ENCODE measurements around the gene ALDOB.

Gene ALDOB

DNA sequence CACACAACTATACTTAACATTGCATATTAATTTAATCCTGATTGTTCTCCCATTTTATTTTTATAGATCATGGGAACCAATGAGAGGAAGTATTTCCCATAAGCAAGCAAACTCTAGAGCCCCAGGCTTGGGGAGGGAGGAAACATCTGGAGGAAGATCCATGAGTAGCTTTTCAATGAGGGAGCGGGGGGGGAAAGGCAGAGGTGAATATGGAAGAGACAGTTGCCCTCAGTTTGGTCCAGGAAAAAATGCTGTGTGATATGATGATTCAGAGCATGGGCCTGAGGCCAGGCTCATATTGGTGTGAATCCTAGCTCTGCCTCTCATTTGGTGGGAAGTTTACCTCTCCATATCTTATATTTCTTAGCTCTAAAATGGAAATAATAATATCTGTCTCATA, 42.2 kb upstream of the ALDOB start:
- TF ChIP-seq, protein P1, sequence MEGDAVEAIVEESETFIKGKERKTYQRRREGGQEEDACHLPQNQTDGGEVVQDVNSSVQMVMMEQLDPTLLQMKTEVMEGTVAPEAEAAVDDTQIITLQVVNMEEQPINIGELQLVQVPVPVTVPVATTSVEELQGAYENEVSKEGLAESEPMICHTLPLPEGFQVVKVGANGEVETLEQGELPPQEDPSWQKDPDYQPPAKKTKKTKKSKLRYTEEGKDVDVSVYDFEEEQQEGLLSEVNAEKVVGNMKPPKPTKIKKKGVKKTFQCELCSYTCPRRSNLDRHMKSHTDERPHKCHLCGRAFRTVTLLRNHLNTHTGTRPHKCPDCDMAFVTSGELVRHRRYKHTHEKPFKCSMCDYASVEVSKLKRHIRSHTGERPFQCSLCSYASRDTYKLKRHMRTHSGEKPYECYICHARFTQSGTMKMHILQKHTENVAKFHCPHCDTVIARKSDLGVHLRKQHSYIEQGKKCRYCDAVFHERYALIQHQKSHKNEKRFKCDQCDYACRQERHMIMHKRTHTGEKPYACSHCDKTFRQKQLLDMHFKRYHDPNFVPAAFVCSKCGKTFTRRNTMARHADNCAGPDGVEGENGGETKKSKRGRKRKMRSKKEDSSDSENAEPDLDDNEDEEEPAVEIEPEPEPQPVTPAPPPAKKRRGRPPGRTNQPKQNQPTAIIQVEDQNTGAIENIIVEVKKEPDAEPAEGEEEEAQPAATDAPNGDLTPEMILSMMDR (IDR thresholded peaks at IDR 0.05; ENCODE audit: insufficient read depth, missing control alignments) = no peak
- no peak for DNase-seq (ENCODE audit: insufficient read length, low spot score)
- no peak for FAIRE-seq

DNA sequence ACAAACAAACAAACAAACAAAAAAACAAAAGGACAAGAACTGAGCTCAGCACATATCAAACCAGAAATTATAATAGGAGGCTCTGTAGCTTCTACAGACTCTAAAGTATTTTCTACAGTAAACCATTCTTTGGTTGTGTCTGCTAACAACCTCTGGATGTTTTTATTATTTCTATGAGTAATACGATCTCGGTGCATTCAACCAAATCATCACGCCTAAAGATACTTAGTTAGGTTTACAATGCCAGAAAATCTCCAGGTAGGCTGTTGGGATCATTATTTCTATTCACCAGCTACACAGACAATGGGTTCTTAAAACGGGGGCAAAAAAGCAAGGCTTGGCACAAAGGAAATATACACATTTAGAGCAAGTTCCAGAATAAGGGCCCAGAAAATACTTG, 41.6 kb upstream of the ALDOB start:
- FAIRE-seq (no peak), DNase-seq (ENCODE audit: insufficient read length, low spot score) (no peak)
- TF ChIP-seq, protein P1 (IDR thresholded peaks at IDR 0.05; ENCODE audit: insufficient read depth, missing control alignments) = no peak

DNA sequence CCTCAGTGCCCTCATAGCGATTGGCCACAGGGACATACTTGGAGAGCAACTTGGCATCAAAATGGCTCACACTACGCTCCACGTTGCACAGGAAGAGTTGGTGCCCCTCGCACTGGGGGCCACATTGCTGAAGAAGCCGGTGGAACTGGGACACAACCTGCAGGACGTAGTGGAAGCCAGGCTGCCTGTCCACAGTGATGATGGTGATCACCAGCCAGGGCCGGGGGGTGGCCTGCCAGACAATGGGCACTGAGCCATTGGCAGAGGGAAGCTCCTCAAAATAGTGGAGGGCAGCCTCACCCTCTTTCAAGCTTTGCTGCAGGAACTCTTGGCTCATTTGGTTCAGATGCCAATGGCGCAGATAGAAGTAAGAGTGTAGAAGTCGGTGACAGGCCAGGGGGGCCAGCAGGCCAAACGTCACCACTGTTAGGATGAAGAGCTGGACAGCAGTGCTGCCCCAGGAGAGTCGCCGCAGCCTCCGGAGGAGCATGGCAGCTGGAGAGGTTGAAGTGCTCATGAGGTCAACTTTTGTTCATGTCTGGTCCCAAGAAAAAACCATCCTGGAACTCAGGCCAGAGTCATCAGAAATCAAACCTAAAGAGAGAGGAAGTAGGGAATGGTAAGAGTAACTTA, 41.1 kb upstream of the ALDOB start:
- no peak for FAIRE-seq
- TF ChIP-seq, protein P1 (IDR thresholded peaks at IDR 0.05; ENCODE audit: insufficient read depth, missing control alignments) = no peak

DNA sequence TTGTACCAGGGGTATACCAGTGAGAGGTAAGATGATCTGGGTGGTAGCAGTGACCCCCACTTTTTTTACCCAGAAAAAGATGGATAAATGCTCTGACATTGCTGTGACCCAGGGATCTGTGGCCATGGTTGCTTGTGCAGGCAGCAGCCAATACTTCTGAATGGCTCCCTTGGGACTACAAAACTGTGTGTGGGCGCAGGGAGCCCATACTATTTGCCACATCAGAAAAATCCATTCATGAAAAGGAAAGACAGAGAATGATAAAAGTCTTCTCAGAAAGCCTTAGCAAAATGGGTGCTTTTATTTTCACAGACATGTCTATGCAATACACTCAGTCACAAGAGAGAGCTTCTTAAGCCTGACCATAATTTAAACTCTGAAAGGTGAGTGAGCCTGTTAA, 37.3 kb upstream of the ALDOB start:
- FAIRE-seq = no peak
- TF ChIP-seq, protein P1 (IDR thresholded peaks at IDR 0.05; ENCODE audit: insufficient read depth, missing control alignments) = no peak

More for the DNA sequence above, 41.1 kb upstream of the ALDOB start:
- DNase-seq (ENCODE audit: insufficient read length, low spot score) = no peak

DNA sequence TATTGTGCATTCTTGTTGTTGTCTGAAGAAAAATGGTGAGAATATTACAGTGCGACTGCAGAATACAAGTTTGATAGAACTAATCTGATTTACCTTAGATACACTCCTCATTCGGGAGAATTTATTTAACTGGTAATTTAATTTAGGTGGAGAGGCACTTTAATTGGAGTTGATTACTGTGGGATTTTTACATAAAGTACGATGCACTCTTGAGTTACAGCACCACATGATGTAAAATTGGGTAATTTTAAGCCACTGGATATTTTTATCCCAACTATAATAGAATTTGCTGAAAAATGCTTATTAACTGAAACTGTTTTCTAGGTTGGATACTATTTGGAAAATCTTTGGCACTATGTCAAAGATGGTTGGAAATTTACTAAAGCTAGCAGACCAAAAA, 35.4 kb upstream of the ALDOB start:
- FAIRE-seq (no peak), DNase-seq (ENCODE audit: insufficient read length, low spot score) (no peak)
- TF ChIP-seq, protein P1 (IDR thresholded peaks at IDR 0.05; ENCODE audit: insufficient read depth, missing control alignments) = no peak

More for the DNA sequence above, 37.3 kb upstream of the ALDOB start:
- no peak for DNase-seq (ENCODE audit: insufficient read length, low spot score)

DNA sequence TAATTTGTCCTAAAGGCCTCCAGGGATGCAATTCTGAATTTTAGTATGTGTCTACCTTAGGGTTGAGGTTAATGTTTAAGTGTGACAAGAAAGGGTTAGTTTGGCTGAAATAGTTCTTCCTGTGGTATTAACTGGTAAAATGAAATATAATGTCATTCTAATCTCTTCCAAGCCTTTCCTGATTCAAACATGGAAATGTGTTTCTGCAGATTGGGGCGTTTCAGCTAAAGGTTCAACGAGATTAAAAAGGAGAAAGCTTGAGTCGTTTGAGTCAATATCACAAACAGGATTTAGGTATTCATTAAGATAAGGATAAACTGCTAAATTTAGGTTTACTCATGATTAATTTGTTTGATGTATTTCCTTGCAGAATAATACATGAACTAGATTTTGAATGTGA, 34.4 kb upstream of the ALDOB start:
- FAIRE-seq (no peak), DNase-seq (ENCODE audit: insufficient read length, low spot score) (no peak)
- TF ChIP-seq, protein P1 (IDR thresholded peaks at IDR 0.05; ENCODE audit: insufficient read depth, missing control alignments) = no peak

DNA sequence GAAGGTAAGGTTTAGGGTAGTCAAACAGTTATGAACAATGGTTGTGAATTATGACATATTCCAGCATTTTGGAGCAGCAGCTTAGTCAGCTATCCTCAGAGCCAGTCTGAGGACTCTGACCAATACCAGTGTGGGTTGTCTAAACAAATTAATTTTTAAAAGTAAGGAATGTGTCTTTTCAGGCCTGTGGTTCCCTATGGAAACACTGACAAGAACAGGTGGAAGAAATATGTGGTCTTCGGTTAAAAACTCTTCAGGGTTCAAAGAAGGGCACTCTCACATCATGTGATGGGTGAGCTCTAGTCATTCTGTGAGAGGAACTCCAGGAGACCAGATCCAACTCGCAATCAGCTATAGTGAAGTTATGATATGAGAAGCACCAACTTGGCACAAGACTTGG, 33.5 kb upstream of the ALDOB start:
- FAIRE-seq = no peak
- TF ChIP-seq, protein P1 (IDR thresholded peaks at IDR 0.05; ENCODE audit: insufficient read depth, missing control alignments) = no peak
- DNase-seq (ENCODE audit: insufficient read length, low spot score) = no peak
